Hypothalamus (tissue), 51 donors: Measurements from ENCODE around the gene IFIT3.

Experiments
- DNase-seq, 51 donors: peaks; one replicate each; lab custom pipeline; 2025; lab: John Stamatoyannopoulos, UW

Gene IFIT3

GRCh38 chr10:89382757-89383156 lies 55.0 kb downstream of the IFIT3 start:
- no peak for DNase-seq

- no peak for DNase-seq
Observed at GRCh38 chr10:89384474-89385340, 56.9 kb downstream of the IFIT3 start.

- no peak for DNase-seq
Observed at GRCh38 chr10:89388806-89389205, 61.0 kb downstream of the IFIT3 start.

DNA sequence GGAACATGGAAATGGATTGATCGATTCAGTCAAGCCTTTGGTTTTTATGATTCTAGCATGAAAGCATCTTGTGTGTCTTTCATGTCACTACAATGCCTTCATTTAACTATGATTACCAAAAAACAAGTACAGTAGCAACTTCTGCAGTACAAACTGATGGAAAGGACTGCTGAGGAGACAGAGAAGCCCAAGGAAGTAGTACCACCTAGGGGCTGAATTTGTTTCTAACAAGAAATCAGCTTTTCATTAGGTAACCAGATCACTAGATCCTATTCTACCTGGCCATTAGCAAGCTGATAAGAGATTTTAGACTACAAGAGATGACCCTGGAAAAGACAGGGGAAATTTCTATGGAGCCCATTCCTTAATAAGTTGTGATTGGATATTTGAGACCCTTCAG lies 61.5 kb downstream of the IFIT3 start:
- DNase-seq, result peak in 3 of 51 donors; percentile 31 to 75 (median 46)
